WTC11 (cell line): ENCODE results near the gene SPACA7.

Experiments used
- CTCF ChIP-seq: fragments of 200-600 bp; IDR thresholded peaks from 2 replicates; pipeline ENCODE4 v1.8.0; 2022; ENCODE audit warnings: antibody characterized with exemption
- ELF4 ChIP-seq: sonication (generic); formaldehyde crosslinking; IDR thresholded peaks from 2 replicates; pipeline ENCODE4 v1.8.1; 2022; ENCODE audit warnings: low read depth, mild to moderate bottlenecking, moderate library complexity, missing genetic modification reagents
- PRRX2 ChIP-seq: fragments of 250-450 bp; sonication (Bioruptor Pico); IDR thresholded peaks from 2 replicates; pipeline ENCODE4 v1.8.0; 2021; ENCODE audit warnings: mild to moderate bottlenecking

DNA sequence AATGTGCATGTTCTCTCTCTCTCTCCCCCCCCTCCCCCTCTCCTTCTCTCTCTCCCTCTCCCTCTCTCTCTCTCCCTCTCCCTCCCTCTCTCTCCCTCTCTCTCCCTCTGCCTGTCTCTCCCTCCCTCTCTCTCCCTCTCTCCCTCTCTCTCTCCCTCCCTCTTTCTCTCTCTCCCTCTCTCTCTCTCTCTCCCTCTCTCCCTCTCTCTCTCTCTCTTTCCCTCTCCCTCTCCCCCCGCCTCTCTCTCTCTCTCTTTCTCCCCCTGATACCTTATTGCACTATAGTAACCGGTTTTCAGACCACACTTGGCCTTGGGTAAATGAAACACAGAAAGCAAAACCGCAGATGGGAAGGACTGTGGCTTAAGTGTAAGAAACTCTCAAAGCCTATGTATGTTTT is 34.7 kb upstream of the SPACA7 start:
- TF ChIP-seq CTCF (no peak), PRRX2 (no peak), ELF4 (no peak)
